Measurements from ENCODE around the gene SUFU. TPM values are rescaled to one million over a fixed set of nuclear protein-coding genes. Genes with fewer than 3 reads are reported as not detected.
"Not testable (repeated sequence)": the region's sequence is repeated elsewhere in the genome, so short reads cannot be mapped to it uniquely, and the experiment has no call there.

The SUFU gene
- total and polyA plus RNA-seq, 4 donors, result 1.8 to 3.8 (median 2.9) TPM

GRCh38 chr10:102497545-102497944, 6.2 kb upstream of the SUFU start:
- WGBS, result 98% methylated on average over 1 of the region's 1 CpG
- Histone ChIP-seq H3K9me3 (ENCODE audit: control insufficient read depth in 4 of 4, low read length in 3 of 4) (no peaks in the 10 kb centered on the region), H3K36me3 (ENCODE audit: control insufficient read depth in 4 of 4, insufficient read depth in 3 of 4, low read depth in 1 of 4, low read length in 3 of 4) (no peaks in the 10 kb centered on the region), H3K4me1 (ENCODE audit: control insufficient read depth in 4 of 4, insufficient read depth in 4 of 4, low read length in 3 of 4) (peaks cover 2 to 13% (median 9%) of the 10 kb centered on the region in 4 donors), H3K27me3 (ENCODE audit: control insufficient read depth in 4 of 4, insufficient read depth in 4 of 4, low read length in 3 of 4) (no peaks in the 10 kb centered on the region), H3K27ac (ENCODE audit: low read depth in 1 of 2, low read length in 2 of 2) (no peak overlapping the region), H3K4me3 (ENCODE audit: low read depth in 1 of 3, low read length in 3 of 3) (no peak overlapping the region), H3K9ac (ENCODE audit: low read depth in 1 of 2, low read length in 2 of 2) (no peak overlapping the region)
- TF ChIP-seq REST (IDR thresholded peaks at IDR 0.05) (no peak), JUND (IDR thresholded peaks at IDR 0.05) (no peak), HNF4G (IDR thresholded peaks at IDR 0.05) (no peak), EGR1 (IDR thresholded peaks at IDR 0.05; ENCODE audit: low read depth in 2 of 2) (no peak), NR2F2 (IDR thresholded peaks at IDR 0.05) (no peak)
- no peak for DNase-seq (ENCODE audit: low spot score)

- H3K36me3 ChIP-seq (ENCODE audit: control insufficient read depth in 4 of 4, insufficient read depth in 3 of 4, low read depth in 1 of 4, low read length in 3 of 4), result no peaks in the 10 kb centered on the region
- H3K4me1 ChIP-seq (ENCODE audit: control insufficient read depth in 4 of 4, insufficient read depth in 4 of 4, low read length in 3 of 4), result peaks cover 6 to 23% (median 19%) of the 10 kb centered on the region in 4 donors
- no peak for DNase-seq (ENCODE audit: low spot score)
- H3K9ac ChIP-seq (ENCODE audit: low read depth in 1 of 2, low read length in 2 of 2), result no peak overlapping the region
- H3K9me3 ChIP-seq (ENCODE audit: control insufficient read depth in 4 of 4, low read length in 3 of 4), result no peaks in the 10 kb centered on the region
- H3K27me3 ChIP-seq (ENCODE audit: control insufficient read depth in 4 of 4, insufficient read depth in 4 of 4, low read length in 3 of 4), result no peaks in the 10 kb centered on the region
- no peak overlapping the region for H3K27ac ChIP-seq (ENCODE audit: low read depth in 1 of 2, low read length in 2 of 2)
- TF ChIP-seq ZBTB33 (IDR thresholded peaks at IDR 0.05) (no peak), HNF4A (conservative IDR thresholded peaks at IDR 0.05) (no peak), GABPA (IDR thresholded peaks at IDR 0.05 in 1 of 2, conservative IDR thresholded peaks at IDR 0.05 in 1 of 2) (no peak), RXRA (IDR thresholded peaks at IDR 0.05) (no peak), JUND (IDR thresholded peaks at IDR 0.05) (no peak), YY1 (IDR thresholded peaks at IDR 0.05) (no peak), SP1 (IDR thresholded peaks at IDR 0.05) (no peak), ATF3 (IDR thresholded peaks at IDR 0.05) (no peak), RAD21 (IDR thresholded peaks at IDR 0.05) (no peak), FOXA2 (IDR thresholded peaks at IDR 0.05) (no peak), NR2F2 (IDR thresholded peaks at IDR 0.05) (no peak), REST (IDR thresholded peaks at IDR 0.05) (no peak)
- 87% methylated on average over 3 of the region's 3 CpGs for WGBS
- no peak overlapping the region for H3K4me3 ChIP-seq (ENCODE audit: low read depth in 1 of 3, low read length in 3 of 3)
Measured at GRCh38 chr10:102499356-102499755, 4.4 kb upstream of the SUFU start.

GRCh38 chr10:102500686-102501085, 3.1 kb upstream of the SUFU start:
- WGBS, result 97% methylated on average over 13 of the region's 13 CpGs
- H3K36me3 ChIP-seq (ENCODE audit: control insufficient read depth in 4 of 4, insufficient read depth in 3 of 4, low read depth in 1 of 4, low read length in 3 of 4); H3K27ac ChIP-seq (ENCODE audit: low read depth in 1 of 2, low read length in 2 of 2); DNase-seq (ENCODE audit: low spot score); H3K9me3 ChIP-seq (ENCODE audit: control insufficient read depth in 4 of 4, low read length in 3 of 4); H3K9ac ChIP-seq (ENCODE audit: low read depth in 1 of 2, low read length in 2 of 2); H3K4me3 ChIP-seq (ENCODE audit: low read depth in 1 of 3, low read length in 3 of 3); H3K27me3 ChIP-seq (ENCODE audit: control insufficient read depth in 4 of 4, insufficient read depth in 4 of 4, low read length in 3 of 4): not testable (repeated sequence)
- H3K4me1 ChIP-seq (ENCODE audit: control insufficient read depth in 4 of 4, insufficient read depth in 4 of 4, low read length in 3 of 4), result peaks cover 6 to 34% (median 26%) of the 10 kb centered on the region in 4 donors
